LNCAP (cell line): ENCODE measurements around the gene BSDC1.
A peak's percentile ranks its signal among the peaks of the same experiment; 100 is the strongest.

Experiments
- TF ChIP-seq, protein P1 (sequence below): fragments of 450-650 bp; IDR thresholded peaks from 2 replicates; pipeline ENCODE4 v1.5.1; 2017; ENCODE audit warnings: mild to moderate bottlenecking

The BSDC1 gene

DNA sequence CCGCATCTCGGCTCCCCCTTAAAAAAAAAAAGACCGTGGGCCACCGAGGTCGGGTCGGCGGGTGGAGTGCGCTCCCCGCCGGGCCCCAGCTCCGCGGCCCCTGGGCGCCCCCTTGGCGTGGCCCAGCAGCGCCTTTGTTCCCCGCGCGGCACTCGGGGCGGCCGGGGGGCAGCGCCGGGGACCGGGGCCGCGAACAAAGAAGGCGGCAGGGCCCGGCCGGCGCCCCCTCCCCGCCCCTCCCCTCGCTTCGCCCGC is 58.8 kb downstream of the BSDC1 start:
- TF ChIP-seq, protein P1, sequence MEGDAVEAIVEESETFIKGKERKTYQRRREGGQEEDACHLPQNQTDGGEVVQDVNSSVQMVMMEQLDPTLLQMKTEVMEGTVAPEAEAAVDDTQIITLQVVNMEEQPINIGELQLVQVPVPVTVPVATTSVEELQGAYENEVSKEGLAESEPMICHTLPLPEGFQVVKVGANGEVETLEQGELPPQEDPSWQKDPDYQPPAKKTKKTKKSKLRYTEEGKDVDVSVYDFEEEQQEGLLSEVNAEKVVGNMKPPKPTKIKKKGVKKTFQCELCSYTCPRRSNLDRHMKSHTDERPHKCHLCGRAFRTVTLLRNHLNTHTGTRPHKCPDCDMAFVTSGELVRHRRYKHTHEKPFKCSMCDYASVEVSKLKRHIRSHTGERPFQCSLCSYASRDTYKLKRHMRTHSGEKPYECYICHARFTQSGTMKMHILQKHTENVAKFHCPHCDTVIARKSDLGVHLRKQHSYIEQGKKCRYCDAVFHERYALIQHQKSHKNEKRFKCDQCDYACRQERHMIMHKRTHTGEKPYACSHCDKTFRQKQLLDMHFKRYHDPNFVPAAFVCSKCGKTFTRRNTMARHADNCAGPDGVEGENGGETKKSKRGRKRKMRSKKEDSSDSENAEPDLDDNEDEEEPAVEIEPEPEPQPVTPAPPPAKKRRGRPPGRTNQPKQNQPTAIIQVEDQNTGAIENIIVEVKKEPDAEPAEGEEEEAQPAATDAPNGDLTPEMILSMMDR, result no peak

DNA sequence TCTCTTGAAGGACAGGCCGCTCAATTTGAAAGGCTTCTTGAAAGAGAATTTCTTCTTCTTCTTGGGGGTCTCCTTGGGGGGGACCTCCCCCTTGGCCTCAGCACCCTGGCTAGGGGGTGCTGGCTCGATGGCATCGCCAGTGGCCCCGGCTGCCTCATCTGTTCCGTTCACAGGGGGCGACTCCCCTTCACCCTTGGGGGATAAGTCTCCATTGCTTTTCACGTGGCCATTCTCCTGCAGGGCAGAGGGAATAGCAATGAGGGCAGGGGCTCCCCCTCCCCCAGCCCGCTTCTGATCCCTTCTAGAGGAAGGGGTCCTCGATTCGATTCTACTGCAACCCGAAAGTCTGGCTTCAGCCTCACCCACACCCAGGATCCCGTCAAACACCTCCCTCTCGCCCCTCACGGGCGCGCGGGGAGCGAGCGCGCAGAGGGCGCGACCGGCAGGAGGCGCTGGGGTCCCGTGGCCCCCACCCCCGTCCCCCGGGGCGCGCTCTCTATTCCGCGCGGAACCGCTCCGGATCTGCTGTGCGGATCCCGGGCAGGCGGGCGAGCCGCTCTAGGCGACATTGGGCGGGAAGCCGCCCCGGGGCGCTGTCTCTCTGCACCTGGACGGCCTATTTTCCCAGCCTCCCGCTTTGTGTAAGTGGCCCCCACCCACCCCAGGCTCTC is 59.2 kb downstream of the BSDC1 start:
- TF ChIP-seq, protein P1, result peak; percentile 72

DNA sequence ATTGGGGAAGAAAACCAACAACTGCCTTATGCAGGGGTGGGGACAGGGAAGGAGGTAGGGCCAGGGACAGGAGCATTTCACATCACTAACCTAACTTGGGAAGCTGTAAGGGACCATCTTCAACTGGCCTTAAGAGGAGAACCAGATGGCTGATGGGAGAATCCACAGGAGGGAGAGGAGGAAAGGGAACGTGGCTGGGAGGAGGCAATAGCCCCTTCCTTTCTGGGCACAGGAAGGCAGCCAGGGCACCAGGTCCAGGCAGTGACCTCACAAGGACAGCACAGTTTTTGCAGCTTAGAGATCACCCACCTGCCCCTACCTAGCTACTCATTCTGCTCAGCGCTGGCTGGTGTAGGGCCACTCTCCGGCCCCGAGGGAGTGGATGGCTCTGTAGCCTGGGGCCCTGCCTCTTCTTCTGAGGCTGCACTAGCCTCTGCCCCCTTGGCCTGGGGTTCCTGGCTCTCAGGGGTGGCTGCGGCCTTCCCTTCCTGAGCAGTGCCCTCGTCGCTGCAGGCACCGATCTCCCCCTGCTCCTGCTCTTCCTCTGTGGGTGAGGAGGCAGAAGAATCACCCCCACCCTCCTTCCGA is 59.9 kb downstream of the BSDC1 start:
- TF ChIP-seq, protein P1, result no peak

DNA sequence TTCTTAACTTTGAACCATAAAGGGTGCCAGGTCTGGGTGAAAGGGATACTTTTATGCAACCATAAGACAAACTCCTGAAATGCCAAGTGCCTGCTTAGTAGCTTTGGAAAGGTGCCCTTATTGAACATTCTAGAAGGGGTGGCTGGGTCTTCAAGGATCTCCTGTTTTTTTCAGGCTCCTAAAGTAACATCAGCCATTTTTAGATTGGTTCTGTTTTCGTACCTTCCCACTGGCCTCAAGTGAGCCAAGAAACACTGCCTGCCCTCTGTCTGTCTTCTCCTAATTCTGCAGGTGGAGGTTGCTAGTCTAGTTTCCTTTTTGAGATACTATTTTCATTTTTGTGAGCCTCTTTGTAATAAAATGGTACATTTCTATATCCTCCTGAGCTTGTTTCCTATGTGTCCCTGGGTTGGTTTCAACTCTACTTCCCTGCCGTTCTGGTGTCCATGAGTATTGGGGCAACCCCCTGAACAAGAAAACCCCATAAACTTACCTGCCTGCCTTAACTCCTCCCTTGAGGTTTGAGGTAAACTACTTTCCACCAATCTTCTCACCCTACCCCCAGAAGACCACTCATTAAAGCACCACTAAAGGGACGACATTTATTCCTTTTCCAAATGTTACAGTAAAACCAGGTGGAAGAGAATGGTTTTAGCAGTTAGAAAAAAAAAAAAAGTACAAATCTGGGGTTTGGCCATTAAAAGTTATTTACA is 60.8 kb downstream of the BSDC1 start:
- TF ChIP-seq, protein P1, result no peak

GRCh38 chr1:32332290-32333079 is 61.8 kb downstream of the BSDC1 start:
- TF ChIP-seq, protein P1, result no peak

DNA sequence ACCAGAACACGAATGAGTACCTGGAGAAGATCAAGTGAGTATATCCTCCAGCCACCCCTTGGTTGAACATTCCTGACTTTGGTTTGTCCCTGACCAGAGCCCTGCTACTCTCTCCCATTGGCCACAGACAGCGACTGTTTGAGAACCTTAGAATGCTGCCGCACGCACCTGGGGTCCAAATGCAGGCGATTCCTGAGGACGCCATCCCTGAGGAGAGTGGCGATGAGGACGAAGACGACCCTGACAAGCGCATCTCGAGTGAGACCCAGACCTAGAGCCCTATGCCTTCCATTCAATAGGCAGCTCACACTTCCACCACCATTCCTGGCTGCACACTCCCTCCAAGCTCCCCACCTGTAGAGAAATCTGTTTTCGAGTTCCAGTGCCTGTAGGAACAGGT is 62.7 kb downstream of the BSDC1 start:
- TF ChIP-seq, protein P1, result no peak

- TF ChIP-seq, protein P1, result no peak
Measured at GRCh38 chr1:32330558-32331151, 63.6 kb downstream of the BSDC1 start.
